Kidney (tissue), 14 donors: ENCODE data around the gene FFAR1. TPM values are rescaled to one million over a fixed set of nuclear protein-coding genes. Genes with fewer than 3 reads are reported as not detected.
A peak's percentile ranks its signal among the peaks of the same experiment; 100 is the strongest.

ENCODE experiments used
- DNase-seq, 5 donors: peaks; one replicate each; pipeline ENCODE4 v3.0.0-alpha.2; 2013 to 2020
- FAIRE-seq: peaks from 2 replicates; lab custom pipeline; 2012; peaks lifted over from hg19 to GRCh38; lab: Jason Lieb, UNC
- H3K27ac ChIP-seq, 2 donors: one replicate each; pipeline ENCODE4 v1.7.0; 2013; ENCODE audit warnings: low read depth in 2 of 2, low read length in 2 of 2, inconsistent platforms in 1 of 2
- H3K27me3 ChIP-seq: one replicate; pipeline ENCODE4 v1.7.1; 2013; ENCODE audit warnings: low read length, inconsistent platforms; ENCODE audit not compliant: control insufficient read depth, insufficient read depth
- H3K36me3 ChIP-seq, 3 donors: one replicate each; pipeline versions ENCODE4 v1.7.0 to v1.7.1; 2013; ENCODE audit warnings: low read length in 3 of 3, control low read depth in 1 of 3, inconsistent platforms in 1 of 3; ENCODE audit not compliant: insufficient read depth in 3 of 3, control insufficient read depth in 2 of 3
- H3K4me1 ChIP-seq, 3 donors: one replicate each; pipeline versions ENCODE4 v1.7.0 to v1.7.1; 2013; ENCODE audit warnings: low read length in 3 of 3, inconsistent platforms in 1 of 3, low read depth in 1 of 3; ENCODE audit not compliant: control insufficient read depth in 2 of 3, insufficient read depth in 2 of 3
- H3K4me3 ChIP-seq, 3 donors: one replicate each; pipeline versions ENCODE4 v1.7.0 to v1.8.1; 2013; ENCODE audit warnings: low read length in 3 of 3, control low read depth in 1 of 3, inconsistent platforms in 1 of 3
- H3K9ac ChIP-seq, 3 donors: one replicate each; pipeline versions ENCODE4 v1.7.0 to v1.7.1; 2013; ENCODE audit warnings: low read length in 3 of 3, control low read depth in 1 of 3, inconsistent platforms in 1 of 3
- H3K9me3 ChIP-seq, 3 donors: one replicate each; pipeline versions ENCODE4 v1.7.0 to v1.7.1; 2013; ENCODE audit warnings: low read length in 3 of 3, control low read depth in 1 of 3, inconsistent platforms in 1 of 3; ENCODE audit not compliant: control insufficient read depth in 2 of 3, insufficient read depth in 1 of 3
- CTCF ChIP-seq: IDR thresholded peaks from 3 replicates; pipeline ENCODE4 v1.5.1; 2012; ENCODE audit warnings: mild to moderate bottlenecking, moderate library complexity, borderline replicate concordance; ENCODE audit not compliant: insufficient read depth; ENCODE audit errors: extremely low read depth
- intact Hi-C: fragments of 100-400 bp; cut with DNase I; formaldehyde crosslinking; loops from one replicate; pipeline ENCODE4 v1.11.1; 2022
- polyA plus RNA-seq: library from polyadenylated mRNA; stranded (reverse); fragments of 350-450 nt; fragmentation: Illumina TruSeq; extraction: RNeasy Lipid Tissue Mini Kit (QIAGEN cat#74804); gene quantifications from one replicate; pipeline ENCODE4 v1.2.3, GENCODE V29; 2014; ENCODE audit warnings: low read depth, low replicate concordance; ENCODE audit not compliant: insufficient read depth
- total RNA-seq: library from RNA; stranded (reverse); fragmentation: NEBNext Ultra II Directional; extraction: Animal tissue kit (Norgen Biotek cat#: 25700); gene quantifications from one replicate; pipeline ENCODE4 v1.2.1, GENCODE V29; 2021
- donor health status: control.
- donor health status: control.
- donor health status: control.
- donor health status: control.
- donor health status: control.
- donor health status: DM: yes; HTN: yes; CAD: no.
- donor health status: Normal renal cell carcinoma (clear cell type).

FFAR1 gene
- total and polyA plus RNA-seq, 2 donors from 2014 or later, result not detected

GRCh38 chr19:35332817-35333216 is 14.9 kb upstream of the FFAR1 start:
- no peak for TF ChIP-seq CTCF
- no peaks in the 10 kb centered on the region for H3K4me1 ChIP-seq
- H3K9me3 ChIP-seq, result no peaks in the 10 kb centered on the region
- intact Hi-C loops, result no loop called here
- H3K9ac ChIP-seq, result no peak overlapping the region
- no peaks in the 10 kb centered on the region for H3K27me3 ChIP-seq
- H3K27ac ChIP-seq, result no peak overlapping the region
- no peaks in the 10 kb centered on the region for H3K36me3 ChIP-seq
- peak in 1 of 5 donors; percentile 39 for DNase-seq
- no peak for FAIRE-seq
- H3K4me3 ChIP-seq, result no peak overlapping the region

- H3K4me3 ChIP-seq, result no peak overlapping the region
- no peaks in the 10 kb centered on the region for H3K27me3 ChIP-seq
- FAIRE-seq (no peak), DNase-seq (peak in 1 of 5 donors; percentile 22)
- intact Hi-C loops, result no loop called here
- H3K36me3 ChIP-seq, result no peaks in the 10 kb centered on the region
- no peak overlapping the region for H3K27ac ChIP-seq
- no peaks in the 10 kb centered on the region for H3K4me1 ChIP-seq
- no peak overlapping the region for H3K9ac ChIP-seq
- TF ChIP-seq CTCF, result no peak
- no peaks in the 10 kb centered on the region for H3K9me3 ChIP-seq
Observed at GRCh38 chr19:35334144-35334753, 13.5 kb upstream of the FFAR1 start.

- H3K4me3 ChIP-seq, result no peak overlapping the region
- no peak overlapping the region for H3K9ac ChIP-seq
- FAIRE-seq (no peak), DNase-seq (peak in 1 of 5 donors; percentile 34)
- H3K4me1 ChIP-seq, result no peaks in the 10 kb centered on the region
- no peak for TF ChIP-seq CTCF
- H3K27ac ChIP-seq, result no peak overlapping the region
- H3K27me3 ChIP-seq, result no peaks in the 10 kb centered on the region
- H3K36me3 ChIP-seq, result no peaks in the 10 kb centered on the region
- H3K9me3 ChIP-seq, result no peaks in the 10 kb centered on the region
- intact Hi-C loops, result no loop called here
Observed at GRCh38 chr19:35336166-35336955, 11.3 kb upstream of the FFAR1 start.
